NCI-H2171 (cell line): ENCODE data around the gene MOB1A.
"Not testable (repeated sequence)": the region's sequence is repeated elsewhere in the genome, so short reads cannot be mapped to it uniquely, and the experiment has no call there.

Experiments
- DNase-seq: peaks from one replicate; lab custom pipeline; 2025; lab: John Stamatoyannopoulos, UW

MOB1A gene

GRCh38 chr2:74148457-74149246 is 30.0 kb downstream of the MOB1A start:
- no peak for DNase-seq

- peak; percentile 75 for DNase-seq
Measured at GRCh38 chr2:74147727-74148456, 30.8 kb downstream of the MOB1A start, which contains the start of gene BOLA3. Gene BOLA3 (minus strand): TSS chr2:74147912. CDS start chr2:74147874, 38 bp downstream.

GRCh38 chr2:74146929-74147726 is 31.6 kb downstream of the MOB1A start:
- DNase-seq = no peak

GRCh38 chr2:74142340-74142739 is 36.3 kb downstream of the MOB1A start:
- DNase-seq = no peak

- DNase-seq = no peak
Measured at GRCh38 chr2:74138600-74139323, 39.9 kb downstream of the MOB1A start.

GRCh38 chr2:74137651-74138599 is 40.8 kb downstream of the MOB1A start:
- no peak for DNase-seq

GRCh38 chr2:74131901-74132300 is 46.8 kb downstream of the MOB1A start:
- no peak for DNase-seq

GRCh38 chr2:74130211-74130995 is 48.3 kb downstream of the MOB1A start:
- DNase-seq = no peak

GRCh38 chr2:74128206-74128605 is 50.5 kb downstream of the MOB1A start:
- DNase-seq = no peak

- not testable (repeated sequence) for DNase-seq
Measured at GRCh38 chr2:74123955-74124354, 54.7 kb downstream of the MOB1A start.

GRCh38 chr2:74121846-74122245 is 56.8 kb downstream of the MOB1A start:
- not testable (repeated sequence) for DNase-seq

GRCh38 chr2:74119912-74120825 is 58.5 kb downstream of the MOB1A start:
- DNase-seq = peak; percentile 88

- DNase-seq = no peak
Measured at GRCh38 chr2:74119339-74119738, 59.3 kb downstream of the MOB1A start.

GRCh38 chr2:74111380-74111779 is 67.3 kb downstream of the MOB1A start:
- DNase-seq = no peak

GRCh38 chr2:74110537-74110936 is 68.1 kb downstream of the MOB1A start:
- no peak for DNase-seq

GRCh38 chr2:74109551-74109950 is 69.1 kb downstream of the MOB1A start:
- no peak for DNase-seq

GRCh38 chr2:74107071-74107470 is 71.6 kb downstream of the MOB1A start:
- no peak for DNase-seq

- no peak for DNase-seq
Measured at GRCh38 chr2:74105413-74105812, 73.3 kb downstream of the MOB1A start.

- no peak for DNase-seq
Measured at GRCh38 chr2:74104839-74105238, 73.8 kb downstream of the MOB1A start.
